CD4-positive, alpha-beta T cell treated with Interleukin-4 for 1 hour (primary cell): ENCODE results near the gene JAKMIP2.

Experiments
- DNase-seq, 2 donors: peaks; one replicate each; pipeline ENCODE4 v3.0.0-alpha.2; 2020 to 2022

JAKMIP2 gene

GRCh38 chr5:147786142-147786541 is 3.6 kb upstream of the JAKMIP2 start:
- no peak for DNase-seq

- DNase-seq: no peak
Measured at GRCh38 chr5:147784146-147784987, 1.8 kb upstream of the JAKMIP2 start.

DNA sequence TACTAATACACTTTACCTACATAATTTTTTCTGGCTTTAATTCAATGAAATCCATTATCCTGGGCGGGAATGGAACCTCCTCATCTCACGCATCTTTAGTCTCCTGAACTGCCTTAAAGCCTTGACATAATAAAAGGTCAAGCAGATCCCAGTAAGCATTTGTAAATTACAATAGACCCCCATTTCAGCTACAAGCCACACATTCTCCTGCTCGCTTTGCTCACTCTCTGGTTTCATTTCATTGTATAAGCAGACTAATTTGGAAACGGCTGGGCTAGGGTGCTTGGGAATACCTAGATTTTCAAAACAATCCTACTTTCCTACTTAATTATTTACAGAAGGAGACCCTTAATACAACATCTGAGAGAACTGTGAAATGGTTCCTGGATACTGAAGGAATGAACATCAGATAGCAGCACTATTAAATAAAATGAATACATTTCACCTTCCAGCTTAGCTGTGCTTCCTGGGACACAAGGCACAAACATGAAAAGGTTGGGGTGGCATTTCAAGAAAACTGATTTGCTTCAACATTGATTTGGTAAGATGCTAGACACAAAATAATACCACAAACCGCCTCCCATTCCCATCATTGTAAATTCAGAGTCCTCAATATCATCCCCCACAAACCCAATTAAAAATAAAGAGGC is 1.5 kb downstream of the JAKMIP2 start:
- no peak for DNase-seq

DNA sequence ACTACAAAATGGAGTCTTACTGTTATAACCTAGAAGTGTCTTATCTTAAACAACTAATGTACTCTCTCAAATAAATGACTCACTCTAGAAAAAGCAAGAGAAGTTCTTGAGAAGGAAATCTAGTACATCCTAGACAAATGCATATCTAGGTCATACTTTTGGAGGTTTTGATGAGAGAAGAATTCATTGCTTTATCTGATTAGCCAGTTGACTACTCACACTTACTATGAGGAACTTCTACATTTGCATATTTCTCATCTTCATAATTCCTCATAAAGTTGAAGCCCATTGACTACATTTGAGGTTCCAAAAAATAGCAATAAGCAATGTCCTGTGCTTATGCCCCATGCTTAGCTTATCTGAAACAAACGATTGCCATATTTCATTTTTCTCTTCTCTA is 2.8 kb downstream of the JAKMIP2 start:
- DNase-seq: peak in 1 of 2 donors; percentile 22

GRCh38 chr5:147776989-147777388 is 5.5 kb downstream of the JAKMIP2 start:
- DNase-seq: no peak

GRCh38 chr5:147773587-147773986 is 8.9 kb downstream of the JAKMIP2 start:
- DNase-seq: no peak

- DNase-seq: no peak
Measured at GRCh38 chr5:147773139-147773538, 9.4 kb downstream of the JAKMIP2 start.

DNA sequence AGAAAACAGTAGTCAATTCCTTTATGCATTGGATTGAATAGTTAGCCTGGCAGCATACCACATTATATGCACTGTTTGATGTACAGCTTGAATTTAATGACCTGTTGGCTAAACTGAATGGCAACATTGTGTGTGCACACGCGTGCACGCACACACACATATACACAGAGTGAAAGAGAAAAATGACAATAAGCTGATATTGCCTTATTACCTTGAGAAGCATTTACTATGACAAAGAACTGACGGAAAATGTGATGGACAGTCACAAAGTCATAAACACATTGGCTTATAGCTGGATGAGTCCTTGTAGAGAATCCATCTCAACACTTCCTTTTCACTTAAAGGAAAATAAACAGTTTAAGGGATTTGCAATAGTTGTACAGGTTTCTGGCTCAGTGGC is 15.5 kb downstream of the JAKMIP2 start:
- DNase-seq: no peak

DNA sequence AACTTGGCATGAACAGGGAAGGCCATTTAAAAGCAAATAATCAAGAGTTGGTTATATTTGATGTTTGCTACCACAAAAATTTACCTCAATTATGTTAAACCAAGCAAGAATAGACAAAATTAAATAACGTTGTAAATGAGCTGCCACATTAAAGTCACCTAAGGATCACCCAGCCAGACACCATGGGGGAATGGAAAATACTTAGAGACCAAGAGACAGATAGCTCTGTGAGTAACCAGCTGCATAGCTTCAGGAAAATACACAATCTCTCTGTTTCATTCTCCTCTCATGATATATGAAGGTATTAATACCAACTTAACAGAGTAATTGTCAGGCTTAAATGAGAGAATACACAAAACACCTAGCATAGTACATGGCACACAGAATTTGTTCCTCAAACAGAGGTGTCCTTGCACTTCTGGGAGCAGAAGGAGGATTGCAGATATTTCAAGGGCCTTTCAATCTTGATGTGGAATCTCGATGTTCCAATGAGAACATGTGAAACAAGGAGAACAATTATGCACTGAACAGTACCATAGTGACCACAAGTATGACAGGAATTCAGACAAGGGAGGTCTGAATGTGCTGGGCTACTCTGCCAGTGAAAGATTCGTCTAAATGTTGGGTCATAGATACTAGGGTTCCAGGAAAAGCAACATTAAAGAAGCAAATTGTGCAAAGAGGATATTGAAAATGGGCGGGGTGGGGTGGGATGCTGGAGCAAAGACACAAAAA is 18.6 kb downstream of the JAKMIP2 start:
- DNase-seq: no peak

DNA sequence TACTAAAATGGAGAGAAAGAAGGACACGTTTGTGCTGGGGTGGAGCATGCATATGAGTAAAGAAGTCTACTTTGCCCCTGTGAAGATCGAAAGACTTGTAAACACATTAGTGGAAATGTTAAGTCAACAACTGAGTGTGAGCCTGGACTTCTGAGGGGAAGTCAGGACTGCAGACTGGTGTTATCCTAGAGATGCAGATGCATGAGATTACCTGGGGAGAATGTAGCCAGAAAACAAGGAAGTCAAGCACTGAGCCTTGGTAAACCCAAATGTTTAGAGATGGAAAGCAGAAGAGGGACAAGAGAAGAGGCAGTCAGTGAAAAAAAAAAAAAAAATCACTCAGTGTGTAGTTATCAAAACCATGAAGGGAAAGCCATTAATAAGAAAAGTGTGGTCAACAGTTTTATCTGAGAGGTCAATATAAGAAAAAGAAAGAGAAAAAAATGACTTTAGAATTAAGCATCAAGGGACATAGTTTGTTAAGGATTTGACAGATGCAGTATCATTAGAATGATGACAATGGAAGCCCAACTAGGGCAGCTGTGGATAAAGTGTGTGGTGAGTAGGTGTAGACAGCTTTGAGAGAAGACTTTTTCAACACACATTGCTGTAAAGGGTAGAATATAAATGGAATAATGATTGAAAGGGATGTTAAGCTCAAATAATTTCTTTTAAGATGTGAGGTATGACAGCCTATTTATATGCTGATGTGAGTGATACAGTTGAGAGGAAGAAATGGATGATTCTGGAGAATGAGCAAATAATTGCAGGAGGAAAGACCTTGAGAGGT is 22.2 kb downstream of the JAKMIP2 start:
- no peak for DNase-seq

- DNase-seq: no peak
Measured at GRCh38 chr5:147759441-147759840, 23.1 kb downstream of the JAKMIP2 start.

- DNase-seq: no peak
Measured at GRCh38 chr5:147756566-147756965, 26.0 kb downstream of the JAKMIP2 start.

DNA sequence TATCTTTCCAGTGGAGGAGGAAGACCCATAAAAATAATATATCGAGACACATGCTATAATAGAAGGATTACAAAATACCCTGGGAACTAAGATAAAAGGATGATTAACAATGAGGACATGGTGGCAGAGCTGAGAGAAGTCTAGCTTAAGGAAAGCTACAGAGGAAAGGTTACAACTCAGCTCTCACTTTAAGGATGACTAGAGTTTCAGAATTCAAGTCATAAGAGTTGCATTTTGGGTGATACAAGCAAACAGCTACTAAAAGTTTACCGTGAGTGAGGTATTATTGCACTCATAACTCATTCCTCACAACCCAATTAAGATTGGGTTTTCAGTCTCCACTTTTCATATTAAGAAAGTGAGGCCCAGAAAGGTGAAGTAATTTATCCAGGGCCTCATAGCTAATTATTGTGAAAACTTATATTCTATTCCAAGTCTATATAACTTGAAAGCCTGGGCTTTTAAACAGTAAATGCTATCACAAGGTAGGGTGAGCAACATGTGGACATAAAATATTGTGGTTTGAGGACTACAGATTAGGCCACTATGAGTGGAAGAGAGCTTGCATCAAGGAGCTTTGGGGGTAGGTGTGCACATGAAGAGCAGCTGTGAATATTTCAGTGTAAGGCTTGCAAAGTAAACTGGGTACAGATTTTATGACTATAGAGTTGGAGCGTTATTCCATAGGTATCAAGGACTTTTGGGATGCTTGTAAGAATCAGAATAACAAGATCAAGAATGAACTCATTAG is 28.0 kb downstream of the JAKMIP2 start:
- DNase-seq: no peak

DNA sequence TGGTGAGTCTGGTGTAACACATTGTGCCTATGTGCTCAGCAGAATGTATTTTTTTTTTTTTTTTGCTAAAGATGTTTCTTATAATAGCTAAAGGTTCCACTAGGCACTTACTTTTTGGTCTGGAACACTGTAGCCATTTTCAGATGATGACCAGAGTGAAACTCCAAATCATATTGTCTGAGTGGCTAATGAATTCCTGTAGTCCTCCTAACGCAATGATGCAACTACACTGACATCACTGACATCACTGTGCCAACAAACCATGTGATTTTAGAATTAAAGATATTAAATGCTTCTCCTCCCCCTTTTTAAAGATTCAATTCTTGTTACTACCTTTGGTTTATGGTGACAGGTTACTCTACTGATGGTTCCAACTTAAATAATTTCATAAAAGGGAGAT is 28.8 kb downstream of the JAKMIP2 start:
- no peak for DNase-seq

- DNase-seq: no peak
Measured at GRCh38 chr5:147752666-147753290, 29.8 kb downstream of the JAKMIP2 start.

GRCh38 chr5:147752033-147752432 is 30.5 kb downstream of the JAKMIP2 start:
- DNase-seq: no peak

DNA sequence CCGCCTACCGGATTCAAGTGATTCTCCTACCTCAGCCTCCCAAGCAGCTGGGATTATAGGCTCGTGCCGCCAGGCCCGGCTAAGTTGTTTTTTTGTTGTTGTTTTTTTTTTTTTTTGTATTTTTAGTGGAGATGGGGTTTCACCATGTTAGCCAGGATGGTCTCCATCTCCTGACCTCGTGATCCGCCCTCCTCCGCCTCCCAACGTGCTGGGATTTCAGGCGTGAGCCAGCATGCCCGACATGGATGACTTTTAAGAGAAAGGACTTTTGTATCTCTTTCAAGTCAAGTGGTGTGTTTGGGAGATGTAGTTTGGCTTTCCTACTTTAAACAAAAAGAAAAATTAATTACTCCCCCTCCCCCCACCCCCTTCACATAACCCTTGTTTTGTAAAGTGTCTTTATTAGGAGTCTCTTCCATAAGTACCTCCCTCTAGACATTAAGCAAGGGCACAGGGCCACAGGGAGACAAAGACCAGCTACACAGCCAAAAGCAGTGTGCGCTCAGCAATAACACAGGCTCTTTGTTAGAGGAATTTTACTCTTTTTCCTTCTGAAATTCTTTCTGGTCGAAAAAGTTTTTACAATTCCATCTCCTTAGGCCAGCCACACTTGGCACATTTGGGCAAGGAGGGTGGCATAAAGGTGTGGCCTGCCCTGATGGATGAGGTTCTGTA is 31.2 kb downstream of the JAKMIP2 start:
- no peak for DNase-seq

DNA sequence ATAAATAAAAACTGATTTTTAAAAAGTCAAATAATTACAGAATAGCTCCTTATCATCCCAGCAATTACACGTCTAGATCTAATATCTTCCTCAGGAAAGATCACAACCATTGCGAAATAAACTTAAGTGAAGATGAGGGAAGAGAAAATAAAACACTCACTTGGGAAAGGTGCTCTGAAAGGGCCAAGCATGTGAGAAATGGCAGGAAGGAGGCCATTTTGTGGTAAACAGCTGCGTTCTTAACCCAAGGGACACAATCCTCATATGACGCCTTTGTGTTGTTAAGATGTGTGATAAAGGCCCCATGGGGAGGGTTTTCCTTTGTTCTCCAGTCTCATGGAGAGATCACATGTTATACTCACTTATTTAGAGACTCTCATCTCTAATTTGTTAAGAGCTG is 32.5 kb downstream of the JAKMIP2 start:
- DNase-seq: no peak

- no peak for DNase-seq
Measured at GRCh38 chr5:147748590-147748989, 33.9 kb downstream of the JAKMIP2 start.

GRCh38 chr5:147746986-147747385 is 35.5 kb downstream of the JAKMIP2 start:
- no peak for DNase-seq
